Keratinocyte (primary cell): ENCODE results near the gene OOSP2. TPM values are rescaled to one million over a fixed set of nuclear protein-coding genes. Genes with fewer than 3 reads are reported as not detected.

Source experiments
- DNase-seq: peaks from one replicate; pipeline ENCODE4 v3.0.0-alpha.2; 2011; ENCODE audit warnings: low read depth, missing footprints, low spot score
- FAIRE-seq: peaks from 2 replicates; lab custom pipeline; 2011; peaks lifted over from hg19 to GRCh38; lab: Jason Lieb, UNC
- H2AFZ ChIP-seq: 2 replicates; pipeline ENCODE4 v1.6.0; 2012; ENCODE audit warnings: low read length, control low read depth, inconsistent platforms; ENCODE audit not compliant: control insufficient read depth
- H3K27ac ChIP-seq: 2 replicates; pipeline ENCODE4 v1.5.1; 2011; ENCODE audit warnings: low read length; ENCODE audit not compliant: control insufficient read depth, insufficient read depth
- H3K27me3 ChIP-seq: 3 replicates; pipeline ENCODE4 v1.6.0; 2011; ENCODE audit warnings: low read length; ENCODE audit not compliant: control insufficient read depth, insufficient read depth; ENCODE audit errors: extremely low read depth
- H3K36me3 ChIP-seq, 2 experiments: 2 replicates in 1 of 2; 3 replicates in 1 of 2; pipeline ENCODE4 v1.5.1; 2011; ENCODE audit warnings: low read length in 2 of 2, mild to moderate bottlenecking in 1 of 2; ENCODE audit not compliant: control insufficient read depth in 2 of 2, insufficient read depth in 2 of 2; ENCODE audit errors: extremely low read depth in 1 of 2
- H3K4me1 ChIP-seq: 3 replicates; pipeline ENCODE4 v1.5.1; 2011; ENCODE audit warnings: low read length; ENCODE audit not compliant: control insufficient read depth, insufficient read depth; ENCODE audit errors: extremely low read depth
- H3K4me2 ChIP-seq: 3 replicates; pipeline ENCODE4 v1.6.0; 2011; ENCODE audit warnings: low read depth, low read length; ENCODE audit not compliant: control insufficient read depth, insufficient read depth; ENCODE audit errors: extremely low read depth
- H3K4me3 ChIP-seq, 3 experiments: fragments of 200-600 bp in 1 of 3; sonication (generic) in 1 of 3; 2 replicates in 2 of 3; 3 replicates in 1 of 3; pipeline ENCODE4 v1.5.1; 2011 to 2016; ENCODE audit warnings: low read length in 3 of 3, mild to moderate bottlenecking in 3 of 3, control low read depth in 2 of 3, inconsistent platforms in 1 of 3, low read depth in 1 of 3, mixed read lengths in 1 of 3, mixed run types in 1 of 3, moderate library complexity in 1 of 3; ENCODE audit not compliant: control insufficient read depth in 2 of 3, insufficient read depth in 2 of 3; ENCODE audit errors: extremely low read depth in 1 of 3
- H3K79me2 ChIP-seq: 2 replicates; pipeline ENCODE4 v1.6.0; 2012; ENCODE audit warnings: low read length; ENCODE audit not compliant: control insufficient read depth, insufficient read depth
- H3K9ac ChIP-seq: 3 replicates; pipeline ENCODE4 v1.6.0; 2011; ENCODE audit warnings: low read length; ENCODE audit not compliant: control insufficient read depth, insufficient read depth; ENCODE audit errors: extremely low read depth
- H3K9me1 ChIP-seq: 3 replicates; pipeline ENCODE4 v1.6.0; 2011; ENCODE audit warnings: low read length; ENCODE audit not compliant: control insufficient read depth, insufficient read depth; ENCODE audit errors: extremely low read depth
- H3K9me3 ChIP-seq: 2 replicates; pipeline ENCODE4 v1.5.1; 2012; ENCODE audit warnings: low read depth, low read length; ENCODE audit not compliant: control insufficient read depth
- H4K20me1 ChIP-seq: 3 replicates; pipeline ENCODE4 v1.6.0; 2011; ENCODE audit warnings: low read length; ENCODE audit not compliant: control insufficient read depth, insufficient read depth; ENCODE audit errors: extremely low read depth
- CTCF ChIP-seq, 3 experiments: IDR thresholded peaks in 1 of 3; conservative IDR thresholded peaks in 1 of 3; optimal IDR thresholded peaks in 1 of 3; 2 replicates in 2 of 3; 3 replicates in 1 of 3; pipeline versions ENCODE3 to v1.5.1; 2011; ENCODE audit warnings: low read length in 3 of 3, mild to moderate bottlenecking in 3 of 3, moderate library complexity in 2 of 3, control low read depth in 1 of 3, inconsistent platforms in 1 of 3; ENCODE audit not compliant: insufficient read depth in 2 of 3; ENCODE audit errors: extremely low read depth in 1 of 3
- EZH2 ChIP-seq: IDR thresholded peaks from one replicate; pipeline ENCODE4 v1.6.1; 2012; ENCODE audit warnings: inconsistent platforms, mild to moderate bottlenecking, low read length, moderate library complexity
- dilution Hi-C: fragments of 300-500 bp; cut with MboI; formaldehyde crosslinking; loops from one replicate; pipeline ENCODE4 v1.7.0; 2020; ENCODE audit warnings: low sequenced_read_pairs; ENCODE audit not compliant: extremely low pct_ligation_motif_present
- polyA plus RNA-seq, 5 experiments: library from polyadenylated mRNA; depleted of rRNA in 3 of 5; stranded (reverse) in 3 of 5; stranded (forward) in 1 of 5; unstranded in 1 of 5; fragments of >200 nt; gene quantifications; 1 replicate in 1 of 5; 2 replicates in 3 of 5; 3 replicates in 1 of 5; pipeline versions ENCODE4 v1.2.1 to v1.2.3, GENCODE V29; 2011 to 2012; ENCODE audit warnings: missing spikeins in 2 of 5, low read depth in 1 of 5, low replicate concordance in 1 of 5

The OOSP2 gene
- polyA plus RNA-seq, 1 donor (not counting 4 experiments of a cell fraction or from before 2014, with no cell fraction given): not detected

DNA sequence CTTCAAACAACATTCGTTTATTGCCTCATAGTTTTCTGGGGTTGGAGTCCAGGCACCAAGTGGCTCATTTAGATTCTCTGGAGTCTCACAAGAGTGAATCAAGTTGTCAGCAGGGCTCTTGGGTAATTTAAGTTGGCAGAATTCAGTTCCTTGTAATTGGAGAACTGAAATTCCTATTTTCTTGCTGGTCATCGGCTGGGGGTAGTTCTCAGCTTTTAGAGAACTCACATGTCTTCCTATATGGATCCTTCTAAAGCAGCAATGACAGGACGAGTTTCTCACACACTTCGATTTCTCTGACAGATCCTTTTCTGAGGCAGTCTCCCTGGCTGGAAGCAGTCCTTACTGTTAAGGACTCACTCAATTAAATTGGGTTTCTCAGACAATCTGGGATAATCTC, 40.5 kb upstream of the OOSP2 start:
- Histone ChIP-seq H4K20me1 (no peaks in the 10 kb centered on the region), H2AFZ (no peak overlapping the region), H3K9me1 (no peaks in the 10 kb centered on the region), H3K4me3 (no peak overlapping the region), H3K4me2 (no peak overlapping the region), H3K27me3 (no peaks in the 10 kb centered on the region), H3K9me3 (no peaks in the 10 kb centered on the region), H3K27ac (no peak overlapping the region), H3K36me3 (no peaks in the 10 kb centered on the region), H3K4me1 (no peaks in the 10 kb centered on the region), H3K9ac (no peak overlapping the region), H3K79me2 (no peaks in the 10 kb centered on the region)
- FAIRE-seq (no peak), DNase-seq (no peak)
- dilution Hi-C loops: no loop called here
- TF ChIP-seq CTCF (optimal IDR thresholded peaks at IDR 0.05 in 1 of 3, IDR thresholded peaks at IDR 0.05 in 1 of 3, conservative IDR thresholded peaks at IDR 0.05 in 1 of 3; ENCODE audit: extremely low read depth in 1 of 3, insufficient read depth in 2 of 3, low read length in 3 of 3) (no peak), EZH2 (no peak)

DNA sequence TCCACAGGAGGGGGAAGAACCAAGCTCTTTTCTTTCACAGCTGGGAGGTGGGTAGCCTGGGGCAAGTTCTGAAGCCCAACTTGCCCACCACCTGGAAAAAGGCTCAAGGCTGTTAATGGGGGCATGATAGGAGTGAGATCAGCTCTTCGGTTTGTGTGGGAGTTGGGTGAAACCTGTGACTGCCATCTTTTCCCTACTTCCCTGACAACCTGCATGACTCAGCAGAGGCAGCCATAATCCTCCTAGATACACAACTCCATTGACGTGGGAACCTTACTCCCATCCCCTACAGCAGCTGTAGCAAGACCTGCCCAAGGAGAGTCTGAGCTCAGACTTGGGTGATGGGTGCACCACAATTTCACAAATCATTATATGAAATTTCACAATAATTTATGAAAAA, 36.5 kb upstream of the OOSP2 start:
- no peak for FAIRE-seq
- Histone ChIP-seq H2AFZ (no peak overlapping the region), H3K9me3 (no peaks in the 10 kb centered on the region), H3K27ac (no peak overlapping the region), H3K36me3 (no peaks in the 10 kb centered on the region), H3K9ac (no peak overlapping the region), H3K79me2 (no peaks in the 10 kb centered on the region), H3K9me1 (no peaks in the 10 kb centered on the region), H3K4me3 (no peak overlapping the region), H3K4me1 (no peaks in the 10 kb centered on the region), H3K4me2 (no peak overlapping the region), H3K27me3 (no peaks in the 10 kb centered on the region), H4K20me1 (no peaks in the 10 kb centered on the region)
- dilution Hi-C loops: no loop called here
- TF ChIP-seq CTCF (optimal IDR thresholded peaks at IDR 0.05 in 1 of 3, IDR thresholded peaks at IDR 0.05 in 1 of 3, conservative IDR thresholded peaks at IDR 0.05 in 1 of 3; ENCODE audit: extremely low read depth in 1 of 3, insufficient read depth in 2 of 3, low read length in 3 of 3): no peak
- no peak for TF ChIP-seq EZH2
- no peak for DNase-seq
